A172 (cell line): ENCODE measurements around the gene P2RY2. TPM values are rescaled to one million over a fixed set of nuclear protein-coding genes. Genes with fewer than 3 reads are reported as not detected.
"Not testable (repeated sequence)": the region's sequence is repeated elsewhere in the genome, so short reads cannot be mapped to it uniquely, and the experiment has no call there.

ENCODE experiments used
- DNase-seq: peaks from one replicate; pipeline ENCODE4 v3.0.0-alpha.2; 2015; ENCODE audit warnings: low spot score
- total RNA-seq: library from RNA; depleted of rRNA; stranded (reverse); fragments of >200 nt; shearing (Covaris generic); gene quantifications from 2 replicates; pipeline ENCODE4 v1.2.3, GENCODE V29; 2014

The P2RY2 gene
- total RNA-seq, 1 experiment from 2014 or later, result not detected

DNA sequence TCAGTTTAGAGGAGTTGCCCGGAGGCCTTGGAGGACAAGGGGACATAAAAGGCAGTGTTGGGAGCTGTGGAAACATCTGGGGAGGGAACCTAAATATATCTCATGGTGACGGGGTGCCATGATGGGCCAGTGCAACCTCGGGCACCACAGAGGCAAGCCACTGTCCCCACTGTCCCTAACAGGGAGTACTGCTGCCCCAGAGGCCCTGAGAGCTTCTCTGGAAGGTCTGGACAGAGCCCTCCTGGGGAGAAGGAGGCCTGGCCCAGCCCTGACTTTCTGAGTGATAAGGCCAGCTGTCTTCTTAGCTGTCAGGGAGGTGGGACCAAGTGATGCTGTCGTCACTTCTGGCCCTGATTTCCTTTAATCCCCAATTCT lies 48.6 kb downstream of the P2RY2 start:
- no peak for DNase-seq

DNA sequence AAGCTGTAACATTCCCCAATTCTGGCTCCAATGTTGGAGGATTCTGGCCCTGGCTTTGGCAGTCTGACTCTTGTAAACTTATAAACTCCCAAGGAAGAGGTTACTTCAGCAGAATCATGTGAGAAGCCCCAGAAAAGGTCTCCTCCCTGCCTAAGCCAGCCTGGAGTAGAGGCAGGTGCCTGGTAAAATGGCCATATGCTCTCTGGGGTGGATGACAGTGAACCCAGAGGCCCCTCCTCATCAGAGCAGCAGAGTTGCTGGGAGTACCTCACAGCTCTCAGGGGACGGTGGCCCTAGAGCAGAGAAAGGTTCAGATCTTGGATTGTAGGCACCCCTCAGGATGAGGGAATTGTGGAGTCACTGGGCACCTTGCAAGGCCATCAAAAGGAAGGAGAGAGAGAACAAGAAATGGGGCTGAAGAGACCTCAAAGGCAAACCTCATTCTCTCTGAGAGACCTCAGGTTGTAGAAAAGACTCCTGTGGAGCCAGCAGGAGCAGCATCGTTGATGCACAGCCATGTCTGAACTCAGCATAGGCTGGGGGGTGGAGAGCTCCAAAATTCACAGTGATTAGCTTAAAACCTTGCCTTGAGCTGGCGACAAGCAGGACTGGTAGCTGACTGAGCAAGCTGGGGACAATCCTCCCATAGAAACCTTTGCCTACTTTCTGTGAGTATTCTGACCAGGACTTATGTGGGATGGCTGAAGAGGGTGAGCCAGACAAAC lies 49.2 kb downstream of the P2RY2 start:
- DNase-seq, result no peak

DNA sequence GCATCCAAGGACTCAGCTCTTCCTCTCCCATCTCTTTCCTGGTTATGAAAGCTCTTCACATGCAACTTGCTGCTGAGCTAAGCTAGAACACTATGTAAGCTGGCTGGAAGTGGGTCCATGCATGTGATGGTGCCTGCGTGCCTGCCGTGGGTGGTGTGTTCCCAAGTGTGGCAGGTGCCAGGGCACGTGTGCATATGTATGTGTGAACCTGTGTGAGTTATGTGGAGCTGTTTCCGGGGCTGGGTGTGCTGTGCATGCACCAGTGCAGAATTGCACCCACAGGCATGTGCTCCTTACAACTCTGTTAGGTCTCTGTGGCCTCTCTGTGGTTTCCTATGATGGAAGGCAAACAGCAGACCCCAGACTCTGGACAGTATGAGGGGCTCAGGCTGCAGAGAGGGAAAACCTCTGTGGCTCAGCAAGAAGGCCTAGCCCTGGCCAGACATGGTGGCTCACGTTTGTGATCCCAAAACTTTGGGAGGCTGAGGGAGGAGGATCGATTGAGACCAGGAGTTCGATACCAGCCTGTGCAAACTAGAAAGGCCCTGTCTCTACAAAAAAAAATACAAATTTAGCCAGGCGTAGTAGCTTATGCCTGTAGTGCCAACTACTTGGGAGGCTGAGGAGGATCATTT lies 49.9 kb downstream of the P2RY2 start:
- DNase-seq, result no peak

DNA sequence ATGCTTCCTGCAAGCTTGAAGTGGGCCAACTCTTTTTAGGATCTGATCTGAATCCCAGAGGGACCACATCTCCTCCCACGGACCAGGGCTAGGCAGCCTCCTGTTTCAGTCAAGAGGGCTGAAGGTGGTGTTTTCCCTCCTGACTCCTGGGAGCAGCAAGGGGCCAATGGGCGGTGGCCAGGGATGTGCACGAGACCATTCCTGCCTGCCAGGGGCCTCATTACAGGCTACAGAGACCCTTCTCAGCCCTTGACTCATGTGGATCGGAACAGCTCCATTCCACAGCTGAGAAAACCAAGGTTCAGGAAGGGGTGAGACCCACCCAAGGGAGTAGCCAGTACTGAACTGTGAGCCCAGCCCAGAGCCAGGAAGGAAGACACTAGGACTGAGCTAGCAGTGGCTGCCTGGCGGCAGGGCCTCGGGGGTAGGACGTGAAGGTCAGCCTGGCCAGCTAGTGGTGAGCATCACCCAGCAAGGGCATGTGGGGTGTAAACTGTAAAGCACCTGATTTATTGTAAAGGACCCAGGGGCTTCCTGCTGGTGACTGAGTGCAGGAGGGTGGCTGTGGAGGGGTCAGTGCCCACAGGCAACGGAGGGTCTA lies 50.7 kb downstream of the P2RY2 start:
- DNase-seq, result no peak

DNA sequence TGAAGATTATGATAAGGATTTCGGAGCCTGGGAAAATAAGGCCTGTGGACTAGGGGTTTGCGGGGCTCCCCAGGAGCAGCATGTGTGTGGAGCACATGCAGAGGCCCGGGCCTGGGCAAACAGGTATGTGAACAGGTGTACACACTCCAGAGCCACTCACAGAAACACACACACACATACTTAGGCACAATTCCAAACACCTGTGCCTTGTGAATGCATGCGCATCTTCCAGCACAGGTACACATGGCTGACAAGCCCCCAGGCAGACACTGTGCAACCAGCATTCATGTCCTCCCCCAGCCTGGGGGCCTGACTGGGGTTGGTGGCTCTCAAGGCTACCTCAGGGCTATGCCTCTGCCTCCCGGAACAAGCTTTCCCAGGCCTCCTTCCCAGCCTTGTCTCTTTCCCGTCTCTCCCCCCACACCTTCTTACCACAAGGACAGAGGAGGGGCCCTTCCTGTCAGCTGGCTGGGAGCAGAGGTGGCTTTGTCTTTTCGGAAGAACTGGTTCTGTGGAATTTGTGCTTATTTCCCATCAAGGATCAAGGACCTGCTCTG lies 51.5 kb downstream of the P2RY2 start:
- DNase-seq, result no peak

DNA sequence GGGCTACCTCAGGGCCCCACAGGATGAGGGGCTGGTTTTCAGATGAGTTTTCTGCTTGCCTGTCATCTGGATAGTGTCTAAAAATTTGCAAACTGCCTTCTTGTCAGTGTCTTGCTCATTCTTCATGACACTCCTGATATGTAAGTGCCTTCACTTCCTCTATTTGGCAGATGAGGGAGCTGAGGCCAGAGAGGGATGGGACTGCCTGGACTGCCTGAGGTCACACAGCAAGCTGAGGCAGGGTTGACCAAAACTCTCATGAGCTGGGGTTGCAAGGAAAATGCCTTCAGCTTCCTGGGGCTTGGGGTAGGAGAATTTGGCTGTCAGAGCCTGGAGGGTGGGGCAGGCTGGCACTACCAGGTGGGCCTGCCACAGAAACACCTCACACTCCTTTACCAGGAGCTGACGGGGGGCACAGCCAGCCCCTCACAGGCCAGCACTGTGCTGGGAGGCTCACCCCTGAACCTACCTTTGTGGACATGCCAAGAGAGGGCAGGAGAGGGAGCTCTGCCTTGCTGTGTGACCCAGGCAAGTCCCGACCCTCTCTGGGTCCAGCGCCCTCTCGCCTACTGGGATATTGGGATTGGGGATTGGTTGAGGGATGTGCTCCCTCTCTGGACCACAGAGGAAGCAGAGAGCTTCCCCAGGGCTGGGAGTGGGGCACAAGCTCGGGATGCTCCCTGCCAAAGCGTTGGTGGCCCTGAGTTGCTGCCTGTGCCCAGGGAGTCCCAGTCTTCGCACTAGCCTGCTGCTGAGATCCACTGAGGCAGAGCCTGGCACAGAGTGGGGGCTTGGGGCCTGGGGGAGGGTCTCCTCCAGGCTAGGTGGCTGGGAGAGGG lies 52.2 kb downstream of the P2RY2 start:
- no peak for DNase-seq

DNA sequence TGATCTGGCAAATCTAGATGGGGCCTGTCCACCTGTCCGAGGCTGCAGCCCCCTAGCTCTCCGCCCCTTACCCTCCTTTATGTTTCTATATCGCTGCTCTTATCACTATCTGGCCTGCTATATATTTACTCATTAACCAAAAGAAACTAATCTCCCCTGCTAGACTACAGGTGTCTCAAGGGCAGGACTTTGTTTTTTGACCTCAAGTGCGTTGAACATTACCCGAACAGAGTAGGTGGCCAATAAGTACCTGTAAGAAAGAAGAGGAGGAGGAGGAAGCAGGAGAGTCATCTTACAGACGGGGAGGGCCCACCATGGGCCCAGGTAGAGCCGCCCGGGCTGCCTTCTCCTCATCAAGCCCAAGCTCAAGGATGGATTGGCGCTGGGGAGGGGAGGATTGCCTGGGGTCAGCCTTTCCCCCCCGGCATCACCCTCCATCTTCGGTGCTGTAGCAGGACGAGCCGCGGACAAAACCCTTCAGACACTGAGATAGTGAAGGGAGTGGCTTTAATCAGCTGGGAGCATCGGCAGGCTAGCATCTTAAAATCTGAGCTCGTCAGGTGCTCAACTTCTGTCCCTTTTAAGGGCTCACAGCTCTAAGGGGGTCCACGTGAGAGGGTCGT lies 52.9 kb downstream of the P2RY2 start:
- no peak for DNase-seq

DNA sequence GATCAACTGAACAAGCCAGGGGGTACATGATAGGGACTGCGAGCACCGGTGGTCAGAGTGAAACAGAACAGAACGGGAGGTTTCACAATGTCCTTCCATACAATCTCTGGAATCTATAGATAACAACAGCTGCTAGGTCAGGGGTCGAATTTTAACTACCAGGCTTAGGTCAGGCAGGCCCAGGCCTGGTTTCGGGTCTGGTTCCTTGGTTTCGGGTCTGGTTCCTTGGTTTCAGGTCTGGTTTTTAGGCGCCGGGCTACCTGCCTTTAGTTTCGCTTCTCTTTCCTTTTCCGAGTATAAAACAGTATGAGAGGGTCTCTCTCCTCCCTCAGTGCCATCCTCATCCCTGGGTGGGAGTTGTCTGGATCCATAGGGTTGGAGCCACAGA lies 53.4 kb downstream of the P2RY2 start:
- not testable (repeated sequence) for DNase-seq

DNA sequence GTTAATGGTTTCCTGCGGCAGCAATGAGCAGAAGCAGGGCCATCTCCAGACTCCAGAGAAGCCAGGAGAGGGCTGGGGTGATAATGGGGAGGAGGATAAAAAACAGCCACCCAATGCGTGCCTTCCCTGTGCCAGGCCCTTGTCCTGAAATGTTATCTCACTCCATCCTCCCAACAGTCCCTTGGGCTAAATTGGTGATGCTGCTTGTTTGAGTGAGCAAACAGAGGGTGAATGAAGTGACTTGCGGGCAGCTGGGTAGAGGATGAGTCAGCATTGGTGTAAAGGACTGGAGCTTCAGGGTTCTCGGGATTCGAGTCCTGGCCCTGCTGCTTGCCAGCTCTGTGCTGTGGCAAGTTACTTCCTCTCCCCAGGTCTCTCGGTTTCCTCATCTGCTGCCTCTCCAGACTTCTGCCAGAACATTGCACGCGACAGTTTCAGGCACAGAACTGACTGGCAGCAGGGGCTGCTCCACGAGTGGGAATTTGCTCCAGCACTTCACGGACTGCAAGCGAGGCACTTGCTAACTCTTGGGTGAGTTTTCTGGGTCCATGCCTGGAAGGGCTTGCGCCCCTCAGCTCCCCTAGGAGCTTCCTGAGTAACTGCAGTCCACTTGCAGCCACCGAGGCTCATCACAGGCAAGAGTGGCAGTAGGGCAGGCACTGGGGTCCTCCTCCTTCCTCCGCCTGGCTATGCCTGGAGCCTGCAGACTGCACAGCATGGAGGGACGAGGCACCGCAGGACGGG lies 54.0 kb downstream of the P2RY2 start, which contains the start of gene P2RY6:
Gene P2RY6, plus strand, starts transcription at position 403 of the 744 bp plus-strand sequence. CDS start 24,181 bp downstream, outside the sequence.
- DNase-seq, result peak; percentile 73

DNA sequence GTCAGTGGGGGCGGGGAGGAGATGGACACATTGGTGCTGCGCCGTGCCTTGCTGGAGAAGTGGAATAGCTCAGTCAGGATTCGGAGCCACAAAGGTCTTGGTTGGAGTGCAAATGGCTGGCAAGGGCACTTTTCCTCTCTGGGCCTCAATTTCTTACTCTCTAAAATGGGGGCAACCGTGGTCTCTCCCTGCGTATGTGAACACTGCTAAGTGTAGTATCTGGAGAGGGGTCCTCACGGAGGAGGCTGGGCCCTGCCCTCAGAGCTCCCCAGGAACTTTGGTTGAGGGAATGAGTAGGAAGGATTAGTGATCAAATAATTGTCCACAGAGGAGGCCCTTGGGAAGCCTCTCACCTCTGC lies 54.6 kb downstream of the P2RY2 start:
- no peak for DNase-seq

DNA sequence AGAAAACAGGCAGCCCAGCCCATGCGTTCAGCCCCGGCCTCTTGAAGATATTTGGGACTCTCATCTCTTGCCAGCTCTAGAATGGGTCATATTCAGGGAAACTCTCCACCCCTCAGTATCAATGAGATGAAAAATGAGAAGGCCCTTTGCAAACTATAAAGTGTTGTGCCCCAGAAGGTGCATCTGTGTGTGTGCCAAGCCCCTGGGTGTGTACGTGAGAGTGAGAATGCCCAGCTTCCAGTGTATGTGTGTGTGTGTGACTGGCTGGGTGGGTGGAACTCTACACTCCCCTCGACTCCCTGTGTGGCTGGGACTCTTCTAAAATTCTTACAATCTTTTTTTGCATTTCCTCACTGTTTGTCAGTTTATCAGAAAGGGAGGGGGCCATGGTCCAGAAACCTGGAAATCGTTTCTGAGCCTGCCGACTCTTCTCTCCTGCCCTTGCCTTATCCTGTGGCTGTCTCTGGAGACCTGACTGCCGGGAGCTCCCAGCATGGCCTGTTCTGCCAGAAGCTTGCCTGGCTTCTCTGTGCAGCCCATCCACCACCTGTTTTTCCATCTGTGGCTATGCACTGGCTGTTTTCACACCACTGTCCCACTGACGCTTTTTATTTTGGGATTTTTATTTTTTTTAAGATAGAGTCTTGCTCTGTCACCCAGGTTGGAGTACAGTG lies 55.3 kb downstream of the P2RY2 start:
- no peak for DNase-seq

DNA sequence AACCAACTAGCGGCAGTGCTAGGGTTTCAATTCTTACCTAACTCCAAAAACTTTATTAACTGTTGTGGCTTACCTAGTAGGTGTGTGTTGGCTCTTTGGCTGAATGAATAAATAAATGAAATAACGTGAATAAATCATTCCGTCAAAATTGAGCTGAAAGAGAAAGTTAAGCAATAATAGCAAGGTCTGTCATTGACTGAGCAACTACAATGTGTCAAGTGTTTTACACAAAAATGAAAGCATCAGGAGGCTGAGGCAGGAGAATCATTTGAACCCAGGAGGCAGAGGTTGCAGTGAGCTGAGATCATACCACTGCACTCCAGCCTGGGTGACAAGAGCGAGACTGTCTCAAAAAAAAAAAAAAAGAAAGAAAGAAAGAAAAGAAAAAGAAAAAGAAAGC lies 56.1 kb downstream of the P2RY2 start:
- DNase-seq, result not testable (repeated sequence)

DNA sequence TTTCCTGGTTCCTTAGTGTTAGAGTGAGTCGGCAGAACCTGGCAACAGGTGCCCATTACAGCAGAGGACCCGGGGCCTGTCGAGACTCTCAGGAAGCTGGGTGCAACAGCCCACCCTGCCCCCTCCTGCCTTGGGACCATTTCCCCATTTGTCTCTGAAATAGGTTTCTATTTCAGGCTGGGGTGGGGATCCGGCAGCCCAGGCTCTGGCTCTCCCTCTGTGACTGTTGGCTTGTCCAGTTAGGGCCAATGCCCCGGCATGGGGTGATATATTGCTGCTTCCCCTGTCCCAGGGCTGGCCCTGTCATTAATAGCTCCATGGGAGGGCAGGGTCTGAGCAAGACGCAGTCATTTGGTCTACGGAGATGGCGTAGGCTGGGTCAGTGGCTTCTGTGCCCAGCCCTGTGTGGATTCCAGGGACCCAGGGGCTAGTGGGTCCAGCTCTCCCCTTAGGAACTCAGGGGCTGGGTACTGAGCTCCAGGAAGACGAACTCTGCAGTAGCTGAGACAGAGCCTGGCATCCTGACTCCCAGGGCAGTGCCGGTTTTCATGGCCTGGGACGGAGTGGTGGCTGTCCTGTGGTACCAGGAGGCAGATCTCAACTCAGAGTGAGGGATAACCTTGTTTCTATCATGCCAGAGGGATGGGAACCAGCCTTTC lies 56.8 kb downstream of the P2RY2 start:
- DNase-seq, result no peak

DNA sequence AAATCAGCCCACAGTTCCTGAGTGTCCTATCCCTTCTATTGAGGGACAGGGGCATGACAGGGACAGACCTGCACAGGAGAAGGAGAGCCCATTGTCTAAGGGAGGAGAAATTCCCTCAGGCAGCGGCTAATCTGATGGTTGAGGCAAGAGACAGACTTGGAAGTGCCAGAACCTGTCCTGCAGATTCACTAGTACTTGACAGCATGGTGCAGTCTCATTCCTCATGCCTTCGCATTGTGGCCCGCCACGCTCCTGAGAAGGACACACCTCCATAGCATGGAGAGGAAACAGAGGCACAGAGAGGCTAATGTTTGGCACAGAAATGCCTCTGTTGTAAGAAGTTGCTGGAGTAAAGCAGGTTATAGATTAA lies 57.3 kb downstream of the P2RY2 start:
- no peak for DNase-seq

DNA sequence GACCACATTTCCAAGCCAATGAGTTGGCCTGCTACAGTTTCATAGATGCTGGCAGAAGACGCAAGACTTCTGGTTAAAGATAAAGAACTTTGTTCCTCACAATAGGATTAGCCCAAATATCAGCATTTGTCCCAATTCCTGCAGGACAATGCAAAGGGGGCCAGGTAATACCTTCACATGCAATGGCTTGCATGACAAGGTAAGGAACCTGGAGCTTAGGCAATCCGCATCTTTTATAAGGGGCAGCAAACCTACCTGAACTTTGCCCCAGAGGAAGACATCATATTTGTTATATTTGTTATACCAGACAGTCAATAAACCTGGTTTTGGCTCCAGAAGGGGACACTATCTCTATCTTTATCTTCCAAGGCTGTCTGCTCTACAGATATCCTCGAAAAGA lies 59.4 kb downstream of the P2RY2 start:
- no peak for DNase-seq

DNA sequence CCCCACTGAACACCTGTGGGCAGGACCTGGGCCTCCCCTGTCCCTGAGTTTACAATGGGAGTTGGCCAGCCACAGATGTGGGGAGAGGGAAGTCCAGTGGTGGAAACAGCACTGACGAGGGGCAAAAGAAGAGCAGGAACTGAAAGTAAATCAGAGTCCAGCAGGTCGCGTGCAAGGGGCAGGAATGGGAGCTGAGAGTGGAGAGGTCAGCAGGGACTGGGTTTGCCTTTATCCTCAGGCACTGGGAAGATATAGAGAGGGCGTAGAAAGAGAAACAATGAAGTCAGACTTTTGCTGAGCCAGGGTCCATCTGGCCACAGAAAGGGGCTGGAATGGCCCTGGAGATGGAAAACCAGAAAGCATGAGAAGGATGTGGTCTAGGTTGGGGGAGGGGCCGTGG lies 62.5 kb downstream of the P2RY2 start:
- no peak for DNase-seq

DNA sequence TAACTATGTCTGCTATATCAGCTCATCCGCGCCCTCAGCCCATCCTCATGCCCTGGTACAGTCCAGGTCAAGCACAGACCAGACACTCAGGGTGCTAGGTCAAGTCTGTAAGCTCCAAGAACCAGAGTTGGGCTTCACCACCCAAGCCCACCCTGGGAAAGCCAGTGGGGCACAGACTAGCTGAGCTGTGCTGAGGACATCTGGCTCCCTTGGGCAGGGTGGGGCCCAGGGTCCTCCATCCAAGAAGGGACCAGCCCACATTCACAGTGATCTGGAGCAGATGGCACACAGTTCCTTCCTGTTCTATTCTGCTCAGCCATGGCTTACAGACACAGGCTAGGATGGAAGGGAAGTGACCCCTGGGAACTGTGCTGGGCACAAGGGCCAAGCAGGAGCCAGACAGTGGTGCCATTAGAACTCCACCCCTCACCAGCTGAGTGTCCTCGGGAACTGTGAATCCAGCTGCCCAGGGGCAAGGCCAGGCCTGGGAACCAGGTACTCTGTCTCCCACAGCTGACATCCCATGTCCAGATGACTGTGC lies 63.2 kb downstream of the P2RY2 start:
- DNase-seq, result no peak

DNA sequence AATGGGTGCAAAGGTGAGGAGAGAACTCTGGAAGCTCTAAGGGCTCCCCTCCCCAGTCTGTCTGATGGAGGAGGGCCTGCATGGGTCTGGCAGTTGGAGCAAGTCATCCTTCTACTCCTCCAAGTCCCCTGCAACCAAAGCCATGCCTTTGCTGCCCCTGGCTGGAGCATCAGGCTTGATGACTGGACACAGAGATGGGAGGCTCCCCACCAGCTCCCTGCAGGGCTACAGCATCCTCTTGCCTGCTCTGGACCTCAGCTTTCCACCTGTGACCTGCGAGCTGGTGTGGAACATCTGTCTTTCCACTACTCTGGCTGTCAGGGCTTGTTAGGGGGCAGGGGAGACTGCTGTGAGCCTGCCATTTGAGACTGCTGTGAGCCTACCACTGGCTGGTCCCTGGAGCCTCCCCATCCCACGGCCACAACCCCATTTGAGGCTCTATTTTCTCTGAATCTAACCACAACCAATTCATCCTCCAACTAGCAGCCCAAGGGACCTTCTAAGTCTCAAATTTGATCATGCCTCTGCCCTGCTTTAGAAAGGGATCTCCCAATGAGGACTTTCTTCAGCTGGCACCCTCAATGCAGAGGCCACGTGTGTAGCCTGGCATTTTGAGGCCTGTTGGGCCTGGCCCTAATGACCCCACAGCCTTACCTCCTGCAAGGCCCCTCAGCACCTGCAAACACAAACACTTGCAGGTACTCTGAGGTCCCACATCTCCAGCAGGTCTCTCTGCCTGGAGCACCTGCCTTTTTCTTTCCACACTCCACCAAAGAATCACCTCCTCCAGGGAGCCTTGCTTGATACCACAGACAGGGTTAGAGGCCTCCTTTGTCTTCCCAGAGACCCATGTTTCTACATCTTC lies 63.9 kb downstream of the P2RY2 start:
- DNase-seq, result no peak
